Measurements from ENCODE around the gene SNRNP70.
"Not testable (repeated sequence)": the region's sequence is repeated elsewhere in the genome, so short reads cannot be mapped to it uniquely, and the experiment has no call there.

SNRNP70 gene

GRCh38 chr19:49125025-49125731 lies 39.9 kb downstream of the SNRNP70 start:
- H3K27me3 ChIP-seq (ENCODE audit: control insufficient read depth, insufficient read depth, low read length): no peaks in the 10 kb centered on the region
- H3K4me3 ChIP-seq (ENCODE audit: low read depth, low read length): no peak overlapping the region
- no peaks in the 10 kb centered on the region for H3K36me3 ChIP-seq (ENCODE audit: control insufficient read depth, insufficient read depth, low read length)
- H3K79me2 ChIP-seq: peaks cover 2% of the 10 kb centered on the region
- H3K4me1 ChIP-seq: peaks cover 10% of the 10 kb centered on the region
- H3K9me3 ChIP-seq (ENCODE audit: control insufficient read depth, low read length): no peaks in the 10 kb centered on the region
- H3K4me2 ChIP-seq (ENCODE audit: low read length): no peak overlapping the region
- no peak overlapping the region for H3K27ac ChIP-seq
- no peak overlapping the region for H2AFZ ChIP-seq
- no peak for TF ChIP-seq CTCF (IDR thresholded peaks at IDR 0.05)
- H3K9ac ChIP-seq: no peak overlapping the region

- Histone ChIP-seq H3K27ac (no peak overlapping the region), H3K9me3 (ENCODE audit: control insufficient read depth, low read length) (no peaks in the 10 kb centered on the region), H3K79me2 (peaks cover 2% of the 10 kb centered on the region), H3K4me3 (ENCODE audit: low read depth, low read length) (no peak overlapping the region), H2AFZ (no peak overlapping the region), H3K4me1 (peaks cover 2% of the 10 kb centered on the region), H3K4me2 (ENCODE audit: low read length) (no peak overlapping the region), H3K36me3 (ENCODE audit: control insufficient read depth, insufficient read depth, low read length) (no peaks in the 10 kb centered on the region), H3K9ac (no peak overlapping the region), H3K27me3 (ENCODE audit: control insufficient read depth, insufficient read depth, low read length) (no peaks in the 10 kb centered on the region)
- no peak for TF ChIP-seq CTCF (IDR thresholded peaks at IDR 0.05)
Measured at GRCh38 chr19:49126575-49126974, 41.3 kb downstream of the SNRNP70 start.

GRCh38 chr19:49127225-49127624 lies 42.0 kb downstream of the SNRNP70 start:
- Histone ChIP-seq H2AFZ (peak overlapping the region; percentile 97), H3K27ac (peak overlapping the region; percentile 62), H3K4me3 (ENCODE audit: low read depth, low read length) (peak overlapping the region; percentile 31)
- not testable (repeated sequence) for H3K36me3 ChIP-seq (ENCODE audit: control insufficient read depth, insufficient read depth, low read length); H3K9me3 ChIP-seq (ENCODE audit: control insufficient read depth, low read length); H3K27me3 ChIP-seq (ENCODE audit: control insufficient read depth, insufficient read depth, low read length); H3K9ac ChIP-seq; H3K4me2 ChIP-seq (ENCODE audit: low read length); H3K79me2 ChIP-seq; H3K4me1 ChIP-seq

GRCh38 chr19:49127674-49128544 lies 42.7 kb downstream of the SNRNP70 start:
- Histone ChIP-seq H3K4me2 (ENCODE audit: low read length) (peak overlapping the region; percentile 78), H3K9ac (no peak overlapping the region), H3K27me3 (ENCODE audit: control insufficient read depth, insufficient read depth, low read length) (no peaks in the 10 kb centered on the region), H2AFZ (peak overlapping the region; percentile 97), H3K27ac (peak overlapping the region; percentile 62), H3K9me3 (ENCODE audit: control insufficient read depth, low read length) (no peaks in the 10 kb centered on the region), H3K4me1 (peaks cover 2% of the 10 kb centered on the region), H3K4me3 (ENCODE audit: low read depth, low read length) (peak overlapping the region; percentile 31), H3K36me3 (ENCODE audit: control insufficient read depth, insufficient read depth, low read length) (no peaks in the 10 kb centered on the region), H3K79me2 (peaks cover 2% of the 10 kb centered on the region)
- peak; percentile 36 for TF ChIP-seq CTCF (IDR thresholded peaks at IDR 0.05)

- no peak overlapping the region for H2AFZ ChIP-seq
- H3K36me3 ChIP-seq (ENCODE audit: control insufficient read depth, insufficient read depth, low read length): no peaks in the 10 kb centered on the region
- TF ChIP-seq CTCF (IDR thresholded peaks at IDR 0.05): no peak
- H3K9ac ChIP-seq: no peak overlapping the region
- peaks cover 2% of the 10 kb centered on the region for H3K4me1 ChIP-seq
- H3K79me2 ChIP-seq: peaks cover 2% of the 10 kb centered on the region
- no peaks in the 10 kb centered on the region for H3K9me3 ChIP-seq (ENCODE audit: control insufficient read depth, low read length)
- H3K4me3 ChIP-seq (ENCODE audit: low read depth, low read length): no peak overlapping the region
- H3K27me3 ChIP-seq (ENCODE audit: control insufficient read depth, insufficient read depth, low read length): no peaks in the 10 kb centered on the region
- H3K27ac ChIP-seq: no peak overlapping the region
- H3K4me2 ChIP-seq (ENCODE audit: low read length): no peak overlapping the region
Measured at GRCh38 chr19:49128545-49129237, 43.4 kb downstream of the SNRNP70 start.

Measured in parathyroid adenoma (tissue), 2 donors.